K562 treated with DMSO at 1 percent for 48 hours (cell line): ENCODE results near the gene TBK1. TPM values are rescaled to one million over a fixed set of nuclear protein-coding genes. Genes with fewer than 3 reads are reported as not detected.

Experiments
- total RNA-seq: library from RNA; unstranded; fragments of 300-600 nt; gene quantifications from 2 replicates; pipeline ENCODE4 v1.2.3, GENCODE V29; 2022; ENCODE audit warnings: low replicate concordance; ENCODE audit errors: extremely low read depth

TBK1 gene
- not detected in 2 replicates for total RNA-seq

DNA sequence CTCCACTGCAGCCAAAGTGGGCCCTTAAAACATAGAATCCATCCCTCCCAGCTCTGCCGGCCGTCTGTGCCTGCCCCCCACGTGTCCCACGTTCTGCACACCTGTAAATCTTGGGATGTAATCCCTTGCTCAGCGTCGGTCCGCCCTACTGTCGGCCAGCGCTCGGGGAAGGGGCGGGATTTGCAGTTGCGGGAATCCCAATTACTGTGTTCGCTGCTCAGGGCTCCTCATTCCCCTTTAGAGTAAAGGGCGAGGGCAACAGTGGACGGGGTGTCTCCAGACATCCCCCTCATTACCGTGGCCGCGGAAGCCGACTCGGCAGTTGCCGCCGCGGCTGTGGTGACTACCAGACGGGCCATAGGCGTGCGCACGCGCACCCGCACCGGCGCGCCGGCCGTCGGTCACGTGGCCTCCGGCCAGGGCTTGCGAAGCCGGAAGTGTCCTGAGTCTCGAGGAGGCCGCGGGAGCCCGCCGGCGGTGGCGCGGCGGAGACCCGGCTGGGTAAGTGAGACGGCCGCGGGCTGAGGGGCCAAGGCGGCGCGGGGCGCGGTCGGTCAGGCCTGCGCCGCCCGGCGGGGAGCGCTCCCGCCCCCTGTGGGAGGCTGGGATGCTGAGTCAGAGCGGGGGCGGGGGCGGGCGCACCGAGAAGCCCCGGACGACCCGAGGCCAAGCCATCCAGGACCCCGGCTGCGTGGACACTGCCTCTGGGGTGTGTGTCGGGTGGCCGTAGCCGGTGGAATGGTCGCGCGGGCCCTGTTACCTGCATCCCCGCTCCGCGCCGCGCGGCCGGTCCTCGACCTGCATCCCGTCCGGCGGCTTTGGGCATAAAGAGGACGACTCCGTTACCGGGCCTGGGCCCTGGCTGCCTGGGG, at the start of gene TBK1:
Gene TBK1, plus strand, starts transcription at position 434 of the 872 bp plus-strand sequence. CDS start 3,751 bp downstream, outside the sequence.

DNA sequence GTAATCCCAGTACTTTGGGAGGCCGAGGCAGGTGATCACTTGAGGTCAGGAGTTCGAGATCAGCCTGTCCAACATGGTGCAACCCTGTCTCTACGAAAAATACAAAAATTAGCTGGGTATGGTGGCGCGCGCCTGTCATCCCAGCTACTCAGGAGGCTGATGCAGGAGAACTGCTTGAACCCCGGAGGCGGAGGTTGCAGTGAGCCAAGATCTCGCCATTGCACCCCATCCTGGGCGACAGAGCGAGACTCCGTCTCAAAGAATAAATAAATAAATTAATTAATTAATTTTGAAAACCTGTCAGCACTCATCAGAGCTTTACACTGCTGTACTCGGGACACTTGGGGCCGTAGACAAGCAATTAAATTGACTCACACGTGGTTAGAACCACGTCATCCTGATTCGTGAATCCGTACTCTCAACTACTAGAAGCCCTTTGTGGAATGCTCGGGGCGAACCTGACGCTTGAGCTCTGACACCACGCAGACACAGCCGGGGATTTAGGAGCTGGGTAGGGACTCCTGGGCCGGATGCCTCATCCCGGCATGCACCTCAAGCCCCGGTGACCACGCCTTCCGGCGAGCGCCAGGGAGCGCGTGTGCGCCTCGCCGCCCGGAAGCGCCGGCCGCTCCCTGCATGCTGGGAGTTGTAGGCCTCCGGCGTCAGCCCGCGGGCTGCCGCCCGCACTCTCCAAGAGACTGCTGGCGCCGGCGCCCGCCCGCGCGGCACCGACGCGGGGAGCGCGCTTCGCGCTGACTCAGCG, 48.0 kb upstream of the TBK1 start, which contains the start of gene XPOT:
Gene XPOT, plus strand, starts transcription at position 686 of the 763 bp plus-strand sequence. CDS start 5,644 bp downstream, outside the sequence.

Other genes starting within 250 kb of the TBK1 start
- gene KICS2, start 229.8 kb upstream of the TBK1 start, total RNA-seq: not detected in 2 replicates
- gene C12orf56, start 61.4 kb upstream of the TBK1 start, total RNA-seq: not detected in 2 replicates
- not detected in 2 replicates for gene XPOT, start 47.7 kb upstream of the TBK1 start, total RNA-seq
- gene RASSF3, start 158.4 kb downstream of the TBK1 start, total RNA-seq: not detected in 2 replicates